ENCODE data around the gene MRPL11. TPM values are rescaled to one million over a fixed set of nuclear protein-coding genes. Genes with fewer than 3 reads are reported as not detected.

MRPL11 gene
- total and polyA plus RNA-seq, 10 of the 15 experiments (the other 5 are each of a cell fraction or from before 2014, with no cell fraction given) = 43.5 to 248 (median 109) TPM

DNA sequence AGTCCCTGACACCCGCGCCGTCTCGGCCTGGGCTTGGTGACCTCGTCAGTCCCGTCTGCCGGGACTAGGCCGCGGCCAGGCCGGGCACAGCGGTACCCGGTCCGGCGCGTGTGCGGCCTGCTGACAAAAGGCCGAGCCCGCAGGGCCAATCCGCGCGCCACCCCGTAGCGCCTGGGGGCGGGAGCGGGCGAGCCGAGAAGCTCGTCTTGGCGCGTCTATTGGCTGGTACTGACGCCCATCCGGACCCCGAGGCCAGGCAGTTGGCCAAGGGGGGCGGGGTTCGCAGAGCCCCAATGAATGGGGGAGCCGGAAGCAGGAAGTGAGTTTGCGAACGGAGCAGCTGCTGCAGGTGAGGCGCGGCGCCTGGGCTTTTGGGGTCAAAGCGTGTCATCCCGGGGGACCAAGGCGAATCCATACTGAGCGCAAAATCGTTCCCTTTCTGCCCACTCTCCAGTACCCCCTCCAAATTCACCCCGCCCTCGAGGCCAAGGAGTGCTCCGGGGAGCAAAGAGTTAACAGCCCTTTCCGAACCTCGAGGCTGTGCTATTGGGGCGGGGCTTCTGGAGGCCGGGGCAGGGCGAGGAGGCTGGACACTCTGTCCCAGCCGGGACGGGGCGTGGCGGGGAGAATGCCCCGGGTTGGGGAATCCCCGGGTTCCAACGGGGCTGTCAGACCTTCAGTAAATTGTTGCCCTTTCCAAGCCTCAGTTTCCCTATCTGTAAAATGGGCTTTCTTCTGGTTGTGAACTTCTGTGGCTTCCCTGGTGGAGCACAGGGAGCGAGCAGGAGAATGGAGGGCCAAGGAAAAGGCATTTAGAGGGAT, 41.7 kb upstream of the MRPL11 start, which contains the start of gene DPP3 (continued):
- TF ChIP-seq BHLHE40 (IDR thresholded peaks at IDR 0.05; ENCODE audit: borderline replicate concordance in 1 of 2, low read depth in 2 of 2, low read length in 1 of 2) = peak in 1 of 2 experiments; percentile 65; a peak in 2 of 4 replicates
- 0 out of 2 replicates have a peak, but pooled peaks have one; percentile 71 for TF ChIP-seq RCOR1 (conservative IDR thresholded peaks at IDR 0.05; ENCODE audit: low read depth, low read length)
- no peak for TF ChIP-seq WRNIP1 (IDR thresholded peaks at IDR 0.05; ENCODE audit: borderline replicate concordance, low read depth, low read length)
- TF ChIP-seq EP300 (IDR thresholded peaks at IDR 0.05; ENCODE audit: borderline replicate concordance in 1 of 2, control insufficient read depth in 1 of 2, low read depth in 2 of 2, low read length in 2 of 2) = peak in 1 of 2 experiments; percentile 40; a peak in 1 of 4 replicates
- peak; percentile 90 for TF ChIP-seq CHD2 (IDR thresholded peaks at IDR 0.05; ENCODE audit: borderline replicate concordance, low read depth, low read length)
- TF ChIP-seq YY1 (IDR thresholded peaks at IDR 0.05; ENCODE audit: low read depth, low read length) = peak; percentile 19; the same call in 1 of the 2 replicates
- no peak for TF ChIP-seq SMAD1 (IDR thresholded peaks at IDR 0.05; ENCODE audit: low read depth, partially characterized antibody)
- TF ChIP-seq SUZ12 (IDR thresholded peaks at IDR 0.05; ENCODE audit: unreplicated experiment) = no peak
- TF ChIP-seq SMARCA5 (IDR thresholded peaks at IDR 0.05) = peak; percentile 79
- peak; percentile 80 for TF ChIP-seq TCF12 (IDR thresholded peaks at IDR 0.05; ENCODE audit: low read depth, low read length)
- TF ChIP-seq MXI1 (IDR thresholded peaks at IDR 0.05; ENCODE audit: low read depth, low read length) = peak; percentile 84
- peak; percentile 80 for TF ChIP-seq SIN3A (IDR thresholded peaks at IDR 0.05; ENCODE audit: low read depth, low read length)
- peak; percentile 72; the same call in 1 of the 2 replicates for TF ChIP-seq HDGF (IDR thresholded peaks at IDR 0.05)
- 0 out of 2 replicates have a peak, but pooled peaks have one; percentile 44 for TF ChIP-seq ATF7 (IDR thresholded peaks at IDR 0.05; ENCODE audit: low read depth)
- peak; percentile 69 for TF ChIP-seq E2F8 (IDR thresholded peaks at IDR 0.05; ENCODE audit: low read depth, partially characterized antibody)
- peak; percentile 61 for TF ChIP-seq HDAC6 (IDR thresholded peaks at IDR 0.05; ENCODE audit: unreplicated experiment)
- TF ChIP-seq RELB (IDR thresholded peaks at IDR 0.05; ENCODE audit: low read depth) = peak; percentile 94
- 0 out of 2 replicates have a peak, but pooled peaks have one; percentile 37 for TF ChIP-seq TCF3 (IDR thresholded peaks at IDR 0.05; ENCODE audit: borderline replicate concordance, insufficient read depth, low read depth, low read length)
- no peak for TF ChIP-seq ZBED1 (IDR thresholded peaks at IDR 0.05; ENCODE audit: borderline replicate concordance)
- TF ChIP-seq FOS (IDR thresholded peaks at IDR 0.05; ENCODE audit: borderline replicate concordance, extremely low read depth, insufficient read length) = peak; percentile 49
- TF ChIP-seq IRF5 (IDR thresholded peaks at IDR 0.05; ENCODE audit: borderline replicate concordance) = no peak

All from GM12878 (cell line).